SU-DHL-6 (cell line): ENCODE results near the gene ZMIZ1.

Experiments used
- CTCF ChIP-seq: fragments of 200-600 bp; sonication (generic); IDR thresholded peaks from one replicate; pipeline ENCODE4 v1.5.1; 2017; ENCODE audit warnings: antibody characterized with exemption, mild to moderate bottlenecking, low read length, moderate library complexity; ENCODE audit not compliant: insufficient read depth, poor library complexity, severe bottlenecking
- EZH2phosphoT487 ChIP-seq: fragments of 200-600 bp; sonication (generic), shearing (Covaris generic); conservative IDR thresholded peaks from 2 replicates; pipeline ENCODE4 v1.6.1; 2018; ENCODE audit warnings: mild to moderate bottlenecking, antibody characterized with exemption, low read length, moderate library complexity, mixed read lengths

DNA sequence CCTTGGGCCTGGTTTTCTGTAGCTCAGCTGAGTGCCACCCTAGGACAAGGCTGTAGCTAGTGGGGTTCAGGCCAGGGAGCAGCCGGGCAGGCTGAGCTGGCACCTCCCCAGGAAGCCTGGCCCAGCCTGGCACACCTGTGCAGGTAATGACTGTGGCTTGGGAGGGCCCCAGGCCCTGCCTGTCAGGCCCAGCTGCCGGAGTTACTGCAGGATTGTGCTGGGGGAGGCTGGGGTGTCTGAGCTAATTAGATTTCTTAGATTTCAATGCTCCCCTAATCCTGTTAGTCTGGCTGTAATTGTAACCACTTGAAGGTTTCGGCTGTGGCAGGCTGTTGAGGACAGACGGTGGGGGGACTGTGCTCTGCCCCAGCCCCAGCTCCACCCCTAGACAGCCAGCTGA lies 6.0 kb downstream of the ZMIZ1 start:
- TF ChIP-seq CTCF = no peak
- TF ChIP-seq EZH2phosphoT487 = no peak
